HG03439 (cell line): ENCODE data around the gene WLS.
A peak's percentile ranks its signal among the peaks of the same experiment; 100 is the strongest.
"Not testable (repeated sequence)": the region's sequence is repeated elsewhere in the genome, so short reads cannot be mapped to it uniquely, and the experiment has no call there.

Experiments used
- ATAC-seq: cut with Tn5 transposase; IDR thresholded peaks from one replicate; pipeline ENCODE4 v1.9.1; 2021; ENCODE audit warnings: mild to moderate bottlenecking, moderate library complexity; ENCODE audit not compliant: unreplicated experiment

WLS gene

DNA sequence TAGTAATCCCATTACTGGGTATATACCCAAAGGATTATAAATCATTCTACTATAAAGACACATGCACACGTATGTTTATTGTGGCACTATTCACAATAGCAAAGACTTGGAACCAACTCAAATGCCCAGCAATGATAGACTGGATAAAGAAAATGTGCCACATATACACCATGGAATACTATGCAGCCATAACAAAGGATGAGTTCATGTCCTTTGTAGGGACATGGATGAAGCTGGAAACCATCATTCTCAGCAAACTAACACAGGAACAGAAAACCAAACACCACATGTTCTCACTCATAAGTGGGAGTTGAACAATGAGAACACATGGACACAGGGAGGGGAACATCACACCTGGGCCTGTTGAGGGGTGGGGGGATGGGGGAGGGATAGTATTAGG, 60.5 kb downstream of the WLS start:
- not testable (repeated sequence) for ATAC-seq

- no peak for ATAC-seq
Measured at GRCh38 chr1:68168545-68169171, 63.7 kb downstream of the WLS start.

- no peak for ATAC-seq
Measured at GRCh38 chr1:68167211-68167610, 65.1 kb downstream of the WLS start.

GRCh38 chr1:68166348-68166747, 66.0 kb downstream of the WLS start:
- ATAC-seq: no peak

DNA sequence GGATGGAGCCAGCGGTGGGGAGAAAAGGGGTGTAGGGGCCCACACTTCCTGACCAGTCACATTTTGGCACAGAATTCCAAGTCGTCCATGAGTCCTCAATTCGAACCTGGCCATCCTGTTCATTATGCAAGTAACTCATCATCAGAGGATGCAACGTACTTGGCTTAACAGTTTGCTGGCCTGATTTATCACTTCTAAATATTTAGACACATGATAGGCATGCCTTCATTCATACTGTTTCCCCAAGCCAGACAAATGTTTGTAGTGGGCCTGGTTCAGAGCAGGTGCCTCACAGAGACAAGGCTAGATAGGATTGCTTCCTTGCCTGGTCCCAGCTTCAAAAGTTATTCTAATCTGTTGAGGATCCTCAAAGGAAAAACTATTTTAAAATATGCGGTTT, 66.7 kb downstream of the WLS start:
- ATAC-seq: no peak

GRCh38 chr1:68164918-68165317, 67.4 kb downstream of the WLS start:
- ATAC-seq: no peak

- no peak for ATAC-seq
Measured at GRCh38 chr1:68163220-68163619, 69.1 kb downstream of the WLS start.

- ATAC-seq: no peak
Measured at GRCh38 chr1:68162761-68163160, 69.6 kb downstream of the WLS start.

DNA sequence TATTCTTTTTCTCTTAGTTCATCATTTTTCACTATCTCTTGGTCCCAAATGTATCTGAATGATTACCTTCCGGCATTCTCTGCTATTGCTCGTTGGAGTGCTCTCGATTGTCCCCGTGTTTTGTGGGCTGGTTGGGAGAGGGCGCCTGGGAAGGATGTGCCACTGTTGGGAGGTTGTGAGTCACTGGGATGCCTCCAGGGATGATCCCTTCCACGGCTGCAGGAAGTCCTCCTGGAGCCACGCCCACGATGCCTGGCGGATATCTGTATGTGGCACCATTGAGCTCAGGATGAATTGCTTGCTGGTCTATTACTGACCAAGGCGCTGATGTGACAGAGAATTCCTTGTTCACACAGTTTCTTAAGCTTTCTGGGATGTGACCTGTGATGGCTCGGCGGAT, 70.7 kb downstream of the WLS start:
- ATAC-seq: not testable (repeated sequence)

DNA sequence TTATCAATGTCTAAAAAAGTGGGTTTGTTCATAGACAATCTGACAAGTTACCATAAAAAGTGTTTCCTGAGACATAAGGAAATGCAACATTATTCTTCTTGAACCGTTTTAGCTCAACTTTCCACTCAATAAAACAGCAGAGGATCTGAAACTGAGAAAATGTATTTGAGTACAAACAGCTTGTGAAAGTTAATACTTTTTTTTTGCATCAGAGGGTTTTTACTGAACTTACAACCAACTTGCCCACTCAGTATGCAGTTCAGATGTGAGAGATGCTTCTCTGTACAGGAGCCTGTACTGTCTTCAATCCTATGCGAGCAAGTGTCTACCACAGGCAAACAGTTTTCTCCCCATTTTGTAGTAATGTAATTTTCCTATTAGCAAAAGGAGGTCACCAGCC, 71.4 kb downstream of the WLS start:
- ATAC-seq: peak; percentile 91

DNA sequence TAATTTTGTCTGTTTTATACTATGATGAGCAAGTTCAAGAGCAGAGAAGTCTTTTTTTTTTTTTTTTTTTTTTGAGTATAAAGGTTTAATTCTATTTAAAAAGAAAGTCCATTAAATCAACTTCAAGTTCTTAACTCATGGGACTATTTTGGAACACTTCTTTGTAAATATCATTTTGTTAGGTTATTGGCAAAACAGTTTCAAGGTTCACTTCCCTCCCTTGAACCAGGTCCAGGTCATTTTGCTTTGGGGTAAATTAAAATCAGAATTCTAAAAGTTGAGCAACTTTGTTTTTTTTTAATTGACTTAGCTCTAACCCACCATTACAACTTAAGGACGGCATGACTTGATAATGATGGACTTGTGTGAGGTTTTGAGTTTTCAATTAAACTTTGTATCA, 72.3 kb downstream of the WLS start:
- ATAC-seq: no peak

GRCh38 chr1:68158837-68159236, 73.5 kb downstream of the WLS start:
- ATAC-seq: no peak

- ATAC-seq: no peak
Measured at GRCh38 chr1:68157416-68157815, 74.9 kb downstream of the WLS start.

DNA sequence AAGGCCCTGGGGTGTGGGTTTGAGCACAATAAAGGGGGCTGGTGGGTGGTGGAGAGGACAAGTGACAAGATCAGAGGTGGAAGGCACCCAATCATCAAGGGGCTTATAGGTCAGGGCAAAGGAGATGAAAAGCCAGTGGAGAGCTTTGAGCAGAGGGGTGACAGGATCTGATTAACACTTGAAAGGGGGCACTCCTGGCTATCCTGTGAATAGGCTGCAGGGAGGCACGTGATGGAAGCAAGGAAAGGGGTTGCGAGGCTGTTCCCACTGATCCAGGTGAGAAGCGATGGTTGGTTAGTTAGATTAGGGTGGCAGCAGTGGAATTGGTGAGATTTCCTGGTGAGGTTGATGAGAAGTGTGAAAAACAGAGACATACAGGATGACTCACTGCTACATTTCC, 80.6 kb downstream of the WLS start:
- no peak for ATAC-seq

DNA sequence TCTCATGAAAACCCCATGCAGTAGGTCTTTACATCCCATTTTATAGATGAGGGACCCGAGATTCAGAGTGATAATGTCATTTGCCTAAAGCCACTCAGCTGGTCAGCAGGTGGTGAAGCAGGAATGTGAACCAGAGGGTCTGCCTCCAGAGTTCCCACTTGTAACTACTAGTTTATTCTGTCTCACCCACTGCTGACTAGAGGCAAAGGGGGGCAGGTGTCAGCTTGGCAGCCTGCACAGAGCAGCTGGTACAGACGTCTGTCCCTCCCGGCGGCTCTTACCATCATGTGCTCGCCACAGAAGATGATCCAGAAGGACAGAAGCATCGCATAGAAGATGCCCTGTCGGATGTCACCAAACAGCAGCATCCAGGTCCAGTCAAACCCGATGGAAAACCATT, 82.4 kb downstream of the WLS start:
- ATAC-seq: no peak

DNA sequence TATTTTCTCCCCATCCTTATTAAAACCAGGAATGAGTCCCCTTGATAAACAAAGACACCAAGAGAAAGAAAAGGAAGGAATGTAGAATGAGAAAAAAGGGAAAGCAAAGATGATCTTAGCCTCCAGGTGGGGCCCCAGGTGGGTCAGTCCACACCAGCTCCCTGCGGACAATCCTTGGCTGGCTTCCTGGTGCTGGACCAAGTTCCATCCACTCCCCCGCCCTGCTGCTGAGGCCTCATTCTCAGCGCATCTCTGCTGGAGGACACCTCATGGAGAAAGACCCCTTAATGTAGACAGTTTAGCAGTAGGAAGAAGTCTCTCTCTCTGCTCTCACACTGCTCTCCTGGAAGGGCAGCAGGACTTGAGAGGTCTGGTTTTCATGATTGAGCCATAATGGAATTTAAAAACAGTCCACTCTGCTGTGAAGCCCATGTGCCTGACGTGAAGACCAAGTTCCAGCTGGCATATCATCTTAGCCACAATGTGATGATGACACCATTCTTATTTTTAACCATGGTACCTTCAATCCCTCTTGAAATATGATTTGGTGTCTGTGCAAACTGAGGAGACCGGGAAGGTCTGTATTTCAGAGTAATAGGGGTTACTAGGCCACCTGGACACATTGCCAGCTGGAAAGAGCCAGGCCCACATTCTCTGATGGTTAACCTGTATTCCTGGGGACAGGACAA, 83.1 kb downstream of the WLS start:
- no peak for ATAC-seq

DNA sequence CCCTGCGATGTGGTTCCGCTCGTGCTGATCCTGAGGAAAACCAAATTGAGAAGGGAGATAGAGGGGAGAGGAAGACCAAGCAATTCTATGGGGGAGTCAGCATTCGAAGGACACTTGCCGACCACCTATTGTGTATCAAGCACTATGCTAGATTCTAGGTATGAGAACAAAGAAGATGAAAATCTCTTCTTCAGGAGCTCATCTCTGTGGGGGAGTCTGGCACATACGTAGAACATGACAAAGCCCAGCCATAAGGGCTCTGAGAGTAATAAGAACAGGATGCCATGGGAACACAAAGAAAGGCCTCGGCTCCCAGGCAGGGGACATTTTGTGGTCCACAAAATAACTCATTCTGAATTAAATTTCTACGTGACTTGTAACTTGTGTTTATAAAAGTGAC, 83.7 kb downstream of the WLS start:
- no peak for ATAC-seq

- no peak for ATAC-seq
Measured at GRCh38 chr1:68147534-68148171, 84.7 kb downstream of the WLS start.

- no peak for ATAC-seq
Measured at GRCh38 chr1:68145418-68146126, 86.8 kb downstream of the WLS start.

DNA sequence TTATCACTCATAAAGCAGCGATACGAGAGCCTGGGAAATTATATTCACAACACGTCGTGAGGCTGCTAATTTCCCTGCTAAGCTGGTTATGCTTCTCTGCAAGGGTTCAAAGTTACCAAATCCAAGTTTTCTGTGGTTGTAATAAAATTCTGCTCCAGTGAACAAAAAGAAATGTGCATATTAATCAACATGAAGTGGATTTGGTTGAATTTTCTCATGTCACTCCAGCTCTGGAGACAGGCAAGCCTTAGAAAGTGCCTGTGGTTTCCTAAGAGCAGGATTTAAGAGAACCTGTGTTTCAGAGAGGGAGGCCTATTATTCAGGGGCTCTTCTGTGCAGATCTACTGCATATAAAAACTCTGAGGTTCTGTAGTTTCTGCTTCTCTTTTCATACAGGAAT, 87.5 kb downstream of the WLS start:
- ATAC-seq: no peak

DNA sequence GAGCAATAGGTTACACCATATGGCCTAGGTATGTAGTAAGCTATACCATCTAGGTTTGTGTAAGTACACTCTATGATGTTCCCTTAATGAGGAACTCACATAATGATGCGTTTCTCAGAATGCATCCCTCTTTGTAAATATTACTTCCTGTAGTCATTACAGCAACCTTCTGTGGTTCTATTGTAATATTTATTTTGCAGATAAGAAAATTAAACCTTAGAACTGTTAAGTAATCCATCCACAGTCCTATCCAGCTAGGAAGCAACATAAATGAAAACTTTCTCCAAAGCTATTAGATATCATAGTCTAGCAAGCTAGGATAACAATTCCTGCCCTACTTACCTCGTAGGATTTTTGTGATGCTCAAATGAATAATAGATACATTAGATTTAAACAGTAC, 88.7 kb downstream of the WLS start:
- ATAC-seq: no peak

GRCh38 chr1:68142461-68142860, 89.9 kb downstream of the WLS start:
- no peak for ATAC-seq
